ENCODE measurements around the gene FLNC. TPM values are rescaled to one million over a fixed set of nuclear protein-coding genes. Genes with fewer than 3 reads are reported as not detected.
A peak's percentile ranks its signal among the peaks of the same experiment; 100 is the strongest.

The FLNC gene
- total and polyA plus RNA-seq, 9 of the 15 experiments (the other 6 are each of a cell fraction or from before 2014, with no cell fraction given) = 0.90 to 155 (median 28.8) TPM

- POLR2A ChIA-PET = interaction anchor here (0.6 to 3.1 kb wide), 15 partner anchors 10 to 77 kb away, joined by 3 to 29 read pairs (median 5); partner anchors contain the start of gene CALU
- H2AFZ ChIP-seq (ENCODE audit: low read depth, low read length) = peak overlapping the region; percentile 98
- peak; percentile 92 to 95 (median 94) for DNase-seq (ENCODE audit: extremely low read depth in 1 of 4, low spot score in 3 of 4)
- 11% methylated on average over 15 of the region's 15 CpGs for WGBS (ENCODE audit: insufficient coverage, low coverage, missing lambda C conversion rate)
- peak overlapping the region; percentile 60 to 90 for H3K9ac ChIP-seq (ENCODE audit: insufficient read depth in 1 of 2, low read depth in 2 of 2, low read length in 2 of 2)
- no peaks in the 10 kb centered on the region for H3K79me2 ChIP-seq (ENCODE audit: control insufficient read depth, insufficient read depth, low read length)
- no peaks in the 10 kb centered on the region for H3K9me3 ChIP-seq (replicated peaks; ENCODE audit: control insufficient read depth, insufficient read depth, low read depth, low read length)
- CTCF ChIA-PET (ENCODE audit: low intra/inter-chr PET ratio) = no interaction called here
- H3K27me3 ChIP-seq (ENCODE audit: control insufficient read depth in 2 of 2, insufficient read depth in 2 of 2, low read length in 2 of 2) = no peaks in the 10 kb centered on the region; a peak in 1 of 5 replicates
- H3K9me1 ChIP-seq (ENCODE audit: control insufficient read depth, insufficient read depth, low read length) = no peaks in the 10 kb centered on the region
- peak overlapping the region; percentile 28 for H3K27ac ChIP-seq (ENCODE audit: extremely low read depth, low read depth, low read length)
- no peaks in the 10 kb centered on the region for H4K20me1 ChIP-seq (replicated peaks; ENCODE audit: control insufficient read depth, insufficient read depth, low read length)
- H3K4me2 ChIP-seq (ENCODE audit: insufficient read depth, low read length) = peak overlapping the region; percentile 76
- intact Hi-C loops (cut with micrococcal nuclease) (loop anchor here (2.0 to 5.0 kb wide), 3 partner anchors 45 to 79 kb away; partner anchors contain the start of genes ATP6V1F and CALU), in situ Hi-C loops (cut with MboI) (no loop called here)
- ATAC-seq = peak; percentile 93
- TSS peak; percentile 100 for BruUV-seq (replicated peaks)
- no peaks in the 10 kb centered on the region for H3K36me3 ChIP-seq (ENCODE audit: control insufficient read depth, insufficient read depth, low read length)
- peaks cover 5 to 18% of the 10 kb centered on the region in 2 experiments; a peak in 4 of 5 replicates for H3K4me1 ChIP-seq (replicated peaks in 1 of 2; ENCODE audit: control insufficient read depth in 2 of 2, insufficient read depth in 2 of 2, low read length in 2 of 2)
- FAIRE-seq = peak; percentile 92
- peak overlapping the region; percentile 37 for H3K4me3 ChIP-seq
- TF ChIP-seq ZNF561 (CRISPR knock-in tag; conservative IDR thresholded peaks at IDR 0.05) (no peak), RB1 (IDR thresholded peaks at IDR 0.05; ENCODE audit: low read depth) (peak; percentile 94), SP1 (CRISPR knock-in tag; IDR thresholded peaks at IDR 0.05) (peak; percentile 92), ELF4 (CRISPR knock-in tag; IDR thresholded peaks at IDR 0.05) (peak; percentile 81; the same call in 1 of the 2 replicates), GATAD2A (IDR thresholded peaks at IDR 0.05) (peak; percentile 89), E2F8 (IDR thresholded peaks at IDR 0.05; ENCODE audit: low read depth, partially characterized antibody) (peak; percentile 67), JUND (IDR thresholded peaks at IDR 0.05; ENCODE audit: borderline replicate concordance, low read depth, low read length) (peak; percentile 84), JUND (tag; IDR thresholded peaks at IDR 0.05; ENCODE audit: borderline replicate concordance, low read depth, low read length) (peak; percentile 46; the same call in 2 of the 3 replicates), HCFC1 (IDR thresholded peaks at IDR 0.05; ENCODE audit: low read depth, low read length) (peak; percentile 59)
- TF ChIP-seq, protein P1, sequence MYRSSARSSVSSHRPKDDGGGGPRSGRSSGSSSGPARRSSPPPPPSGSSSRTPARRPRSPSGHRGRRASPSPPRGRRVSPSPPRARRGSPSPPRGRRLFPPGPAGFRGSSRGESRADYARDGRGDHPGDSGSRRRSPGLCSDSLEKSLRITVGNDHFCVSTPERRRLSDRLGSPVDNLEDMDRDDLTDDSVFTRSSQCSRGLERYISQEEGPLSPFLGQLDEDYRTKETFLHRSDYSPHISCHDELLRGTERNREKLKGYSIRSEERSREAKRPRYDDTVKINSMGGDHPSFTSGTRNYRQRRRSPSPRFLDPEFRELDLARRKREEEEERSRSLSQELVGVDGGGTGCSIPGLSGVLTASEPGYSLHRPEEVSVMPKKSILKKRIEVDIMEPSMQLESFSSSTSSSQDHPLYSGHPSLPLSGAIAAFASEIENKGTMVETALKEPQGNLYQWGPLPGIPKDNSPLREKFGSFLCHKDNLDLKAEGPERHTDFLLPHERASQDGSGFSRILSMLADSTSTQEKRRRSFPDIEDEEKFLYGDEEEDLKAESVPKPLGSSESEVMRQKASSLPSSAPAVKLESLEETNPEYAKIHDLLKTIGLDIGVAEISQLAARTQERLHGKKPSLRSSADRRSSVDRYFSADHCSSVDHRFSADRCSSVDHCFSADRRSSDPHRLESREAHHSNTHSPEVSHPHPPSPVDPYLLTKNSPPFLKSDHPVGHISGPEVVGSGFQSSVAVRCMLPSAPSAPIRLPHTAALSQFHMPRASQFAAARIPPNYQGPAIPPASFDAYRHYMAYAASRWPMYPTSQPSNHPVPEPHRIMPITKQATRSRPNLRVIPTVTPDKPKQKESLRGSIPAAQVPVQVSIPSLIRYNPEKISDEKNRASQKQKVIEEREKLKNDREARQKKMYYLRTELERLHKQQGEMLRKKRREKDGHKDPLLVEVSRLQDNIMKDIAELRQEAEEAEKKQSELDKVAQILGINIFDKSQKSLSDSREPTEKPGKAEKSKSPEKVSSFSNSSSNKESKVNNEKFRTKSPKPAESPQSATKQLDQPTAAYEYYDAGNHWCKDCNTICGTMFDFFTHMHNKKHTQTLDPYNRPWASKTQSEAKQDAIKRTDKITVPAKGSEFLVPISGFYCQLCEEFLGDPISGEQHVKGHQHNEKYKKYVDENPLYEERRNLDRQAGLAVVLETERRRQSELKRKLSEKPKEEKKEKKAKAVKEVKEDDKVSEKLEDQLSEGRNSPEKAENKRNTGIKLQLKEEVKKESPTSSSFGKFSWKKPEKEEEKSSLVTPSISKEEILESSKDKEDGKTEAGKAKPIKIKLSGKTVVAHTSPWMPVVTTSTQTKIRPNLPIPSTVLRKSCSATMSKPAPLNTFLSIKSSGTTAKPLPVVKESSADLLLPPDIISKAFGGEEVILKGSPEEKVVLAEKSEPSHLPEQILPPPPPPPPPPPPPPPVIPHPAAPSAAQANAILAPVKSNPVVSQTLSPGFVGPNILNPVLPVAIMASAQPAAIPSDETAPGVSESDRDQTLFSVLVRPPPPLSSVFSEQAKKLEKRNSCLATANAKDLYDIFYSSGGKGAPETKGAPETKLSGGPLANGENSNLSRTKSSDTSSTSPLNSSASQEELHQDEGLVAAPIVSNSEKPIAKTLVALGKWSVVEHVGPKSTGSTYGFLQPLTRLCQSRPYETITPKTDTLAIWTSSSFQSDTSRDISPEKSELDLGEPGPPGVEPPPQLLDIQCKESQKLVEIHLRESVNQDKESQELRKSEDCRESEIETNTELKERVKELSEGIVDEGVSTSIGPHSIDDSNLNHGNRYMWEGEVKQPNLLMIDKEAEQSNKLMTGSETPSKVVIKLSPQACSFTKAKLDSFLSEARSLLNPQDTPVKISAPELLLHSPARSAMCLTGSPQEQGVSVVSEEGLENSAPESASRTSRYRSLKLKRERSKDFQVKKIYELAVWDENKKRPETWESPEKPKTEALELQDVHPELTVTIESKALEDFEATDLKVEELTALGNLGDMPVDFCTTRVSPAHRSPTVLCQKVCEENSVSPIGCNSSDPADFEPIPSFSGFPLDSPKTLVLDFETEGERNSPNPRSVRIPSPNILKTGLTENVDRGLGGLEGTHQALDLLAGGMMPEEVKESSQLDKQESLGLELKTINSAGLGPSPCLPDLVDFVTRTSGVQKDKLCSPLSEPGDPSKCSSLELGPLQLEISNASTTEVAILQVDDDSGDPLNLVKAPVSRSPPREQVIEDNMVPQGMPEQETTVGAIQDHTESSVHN (IDR thresholded peaks at IDR 0.05; ENCODE audit: borderline replicate concordance in 1 of 2, low read depth in 1 of 2) = 0 out of 4 replicates have a peak, but pooled peaks of 1 of the 2 experiments have one; percentile 54
These were observed 46.9 kb upstream of the FLNC start for GRCh38 chr7:128783143-128783861.
